Transverse colon (tissue), 3 donors: Measurements from ENCODE around the gene SORL1-AS1.
"Not testable (repeated sequence)": the region's sequence is repeated elsewhere in the genome, so short reads cannot be mapped to it uniquely, and the experiment has no call there.

Source experiments
- POLR2A ChIP-seq: fragments of 450-650 bp; IDR thresholded peaks from one replicate; pipeline ENCODE4 v1.6.1; 2016; ENCODE audit warnings: antibody characterized with exemption, mild to moderate bottlenecking, moderate library complexity
- TF ChIP-seq, protein P1 (sequence below), 5 experiments: fragments of 200-600 bp in 3 of 5; fragments of 450-650 bp in 2 of 5; sonication (generic) in 3 of 5; IDR thresholded peaks; 1 replicate in 2 of 5; 2 replicates in 3 of 5; pipeline ENCODE4 v1.5.1; 2016 to 2017; ENCODE audit warnings: antibody characterized with exemption in 5 of 5, inconsistent platforms in 3 of 5, mild to moderate bottlenecking in 2 of 5, moderate library complexity in 1 of 5

- not testable (repeated sequence) for TF ChIP-seq POLR2A
- TF ChIP-seq, protein P1, sequence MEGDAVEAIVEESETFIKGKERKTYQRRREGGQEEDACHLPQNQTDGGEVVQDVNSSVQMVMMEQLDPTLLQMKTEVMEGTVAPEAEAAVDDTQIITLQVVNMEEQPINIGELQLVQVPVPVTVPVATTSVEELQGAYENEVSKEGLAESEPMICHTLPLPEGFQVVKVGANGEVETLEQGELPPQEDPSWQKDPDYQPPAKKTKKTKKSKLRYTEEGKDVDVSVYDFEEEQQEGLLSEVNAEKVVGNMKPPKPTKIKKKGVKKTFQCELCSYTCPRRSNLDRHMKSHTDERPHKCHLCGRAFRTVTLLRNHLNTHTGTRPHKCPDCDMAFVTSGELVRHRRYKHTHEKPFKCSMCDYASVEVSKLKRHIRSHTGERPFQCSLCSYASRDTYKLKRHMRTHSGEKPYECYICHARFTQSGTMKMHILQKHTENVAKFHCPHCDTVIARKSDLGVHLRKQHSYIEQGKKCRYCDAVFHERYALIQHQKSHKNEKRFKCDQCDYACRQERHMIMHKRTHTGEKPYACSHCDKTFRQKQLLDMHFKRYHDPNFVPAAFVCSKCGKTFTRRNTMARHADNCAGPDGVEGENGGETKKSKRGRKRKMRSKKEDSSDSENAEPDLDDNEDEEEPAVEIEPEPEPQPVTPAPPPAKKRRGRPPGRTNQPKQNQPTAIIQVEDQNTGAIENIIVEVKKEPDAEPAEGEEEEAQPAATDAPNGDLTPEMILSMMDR (IDR thresholded peaks at IDR 0.05) = not testable (repeated sequence)
Observed at GRCh38 chr11:121411330-121411729, 41.4 kb downstream of the SORL1-AS1 start.
